HG03575 (cell line): ENCODE data around the gene WDR38.

Experiments used
- ATAC-seq: cut with Tn5 transposase; IDR thresholded peaks from one replicate; pipeline ENCODE4 v1.9.1; 2021; ENCODE audit not compliant: unreplicated experiment, insufficient number of reproducible peaks, low FRiP score; ENCODE audit errors: extremely low read depth

Gene WDR38

GRCh38 chr9:124855566-124855943 lies 2.3 kb downstream of the WDR38 start:
- ATAC-seq: no peak

GRCh38 chr9:124855944-124856765 lies 2.9 kb downstream of the WDR38 start:
- ATAC-seq: no peak

- ATAC-seq: no peak
These were observed 4.4 kb downstream of the WDR38 start for GRCh38 chr9:124857533-124858162.

DNA sequence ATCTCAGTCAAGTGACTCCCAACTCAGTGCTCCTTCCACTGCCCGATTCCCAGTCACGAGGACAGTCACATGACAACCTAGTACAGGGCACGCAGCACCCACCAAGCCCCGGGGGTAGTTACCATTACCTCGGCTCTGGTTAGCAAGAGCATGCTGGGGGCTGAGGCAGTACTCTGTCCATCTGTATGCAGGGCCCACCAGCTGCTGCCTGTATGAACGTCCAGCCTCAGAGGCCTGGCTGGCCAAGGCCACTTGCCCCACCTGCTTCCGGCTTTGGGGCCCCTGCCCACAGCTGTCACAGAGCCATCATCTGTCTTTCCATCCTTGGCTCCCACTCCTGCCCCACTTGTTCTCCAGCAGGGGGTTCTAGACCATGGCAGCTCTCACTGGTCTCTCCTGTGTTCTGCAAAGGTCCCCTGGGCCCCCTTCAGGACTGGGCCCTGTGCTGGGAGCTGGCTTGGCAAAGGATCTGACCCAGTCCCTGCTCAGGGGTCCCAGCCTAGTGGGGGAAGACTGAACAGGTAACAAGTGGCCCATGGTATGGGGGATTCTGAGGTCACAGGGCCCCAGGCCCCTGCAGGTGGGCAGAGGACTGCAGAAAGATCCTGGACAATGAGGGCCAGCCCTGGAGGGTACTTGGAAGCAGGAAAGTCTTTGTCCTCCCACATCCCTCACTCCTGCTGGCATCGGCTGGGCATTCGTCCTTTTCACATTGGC lies 5.2 kb downstream of the WDR38 start:
- ATAC-seq: no peak

DNA sequence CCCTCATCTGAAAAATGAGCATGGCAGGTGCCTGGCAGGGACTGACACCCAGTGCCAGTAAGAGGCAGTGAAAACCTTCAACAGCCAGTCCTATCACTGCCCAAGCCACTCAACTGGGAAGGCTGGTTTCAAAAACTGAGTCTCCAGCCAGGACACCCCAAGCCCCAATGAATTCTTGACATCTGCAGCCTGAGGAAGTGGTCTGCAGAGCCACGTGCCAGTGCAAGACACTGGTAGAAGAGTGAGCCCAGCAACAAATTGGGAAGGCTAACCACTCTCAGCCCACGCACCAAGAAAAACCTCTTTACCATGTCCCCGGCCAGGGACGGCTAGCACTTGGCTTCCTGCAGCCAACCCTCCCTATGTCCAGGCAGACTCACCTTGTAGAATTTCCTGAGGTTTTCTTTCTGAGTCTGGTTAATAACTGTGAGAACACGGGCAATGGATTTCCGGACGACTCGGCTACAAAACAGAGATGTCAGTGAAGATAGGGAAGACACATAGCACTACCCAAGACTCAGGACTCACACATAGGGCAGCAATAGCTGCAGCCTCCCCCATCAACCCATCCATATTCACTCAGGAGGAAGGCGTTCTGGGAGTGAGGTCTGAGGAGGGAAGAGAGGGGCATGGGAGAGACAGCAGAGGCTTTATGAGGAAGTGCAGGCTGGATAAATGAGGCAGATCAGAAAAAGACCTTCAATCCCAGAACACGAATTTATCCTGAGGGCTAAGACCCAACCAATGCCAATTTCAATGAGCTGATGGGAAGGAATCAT lies 6.7 kb downstream of the WDR38 start:
- ATAC-seq: no peak

DNA sequence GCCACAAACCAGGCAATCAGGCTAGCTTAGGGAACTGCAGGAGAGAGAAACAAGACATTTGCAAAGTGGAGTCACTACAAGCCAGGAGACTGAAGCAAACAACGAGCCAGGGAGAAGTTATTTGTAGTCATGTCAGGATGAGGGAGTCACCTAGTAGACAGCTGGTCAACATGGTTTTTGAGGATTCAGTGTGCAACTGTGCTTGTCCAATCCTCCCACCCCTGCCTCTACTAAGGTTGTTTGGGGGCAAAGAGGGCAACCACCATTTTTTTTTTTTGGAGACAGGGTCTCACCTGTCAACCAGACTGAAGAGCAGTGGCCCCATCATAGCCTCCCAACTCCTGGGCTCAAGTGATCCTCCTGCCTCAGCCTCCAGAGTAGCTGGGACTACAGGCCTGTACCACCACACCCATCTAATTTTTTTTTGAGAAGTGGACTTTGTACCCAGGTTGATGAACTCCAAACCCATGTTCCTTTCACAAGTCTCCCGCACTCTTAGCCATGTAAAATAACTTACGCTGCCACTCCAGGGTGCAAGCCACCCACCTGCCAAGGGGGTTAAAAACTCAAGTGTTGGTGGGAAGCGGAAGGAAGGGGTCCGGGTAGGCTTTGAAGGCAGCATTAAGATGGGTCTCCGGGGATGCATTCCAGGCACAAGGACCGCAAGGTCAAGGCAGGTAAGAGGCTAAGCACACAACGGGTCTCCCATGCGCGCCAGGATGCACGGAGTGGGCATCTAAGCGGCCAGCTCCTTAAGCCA lies 7.5 kb downstream of the WDR38 start:
- no peak for ATAC-seq

GRCh38 chr9:124861342-124862229 lies 8.3 kb downstream of the WDR38 start, which contains the start of the genes ARPC5L and RPL35:
Gene ARPC5L, plus strand, starts transcription at chr9:124862130. Its CDS starts 7,161 bp downstream, at chr9:124869291.
Gene RPL35, minus strand, starts transcription at chr9:124861957. Its CDS starts 45 bp downstream, at chr9:124861912.
- ATAC-seq: peak; percentile 45

- ATAC-seq: no peak
These were observed 10.2 kb downstream of the WDR38 start for GRCh38 chr9:124863371-124863871.

DNA sequence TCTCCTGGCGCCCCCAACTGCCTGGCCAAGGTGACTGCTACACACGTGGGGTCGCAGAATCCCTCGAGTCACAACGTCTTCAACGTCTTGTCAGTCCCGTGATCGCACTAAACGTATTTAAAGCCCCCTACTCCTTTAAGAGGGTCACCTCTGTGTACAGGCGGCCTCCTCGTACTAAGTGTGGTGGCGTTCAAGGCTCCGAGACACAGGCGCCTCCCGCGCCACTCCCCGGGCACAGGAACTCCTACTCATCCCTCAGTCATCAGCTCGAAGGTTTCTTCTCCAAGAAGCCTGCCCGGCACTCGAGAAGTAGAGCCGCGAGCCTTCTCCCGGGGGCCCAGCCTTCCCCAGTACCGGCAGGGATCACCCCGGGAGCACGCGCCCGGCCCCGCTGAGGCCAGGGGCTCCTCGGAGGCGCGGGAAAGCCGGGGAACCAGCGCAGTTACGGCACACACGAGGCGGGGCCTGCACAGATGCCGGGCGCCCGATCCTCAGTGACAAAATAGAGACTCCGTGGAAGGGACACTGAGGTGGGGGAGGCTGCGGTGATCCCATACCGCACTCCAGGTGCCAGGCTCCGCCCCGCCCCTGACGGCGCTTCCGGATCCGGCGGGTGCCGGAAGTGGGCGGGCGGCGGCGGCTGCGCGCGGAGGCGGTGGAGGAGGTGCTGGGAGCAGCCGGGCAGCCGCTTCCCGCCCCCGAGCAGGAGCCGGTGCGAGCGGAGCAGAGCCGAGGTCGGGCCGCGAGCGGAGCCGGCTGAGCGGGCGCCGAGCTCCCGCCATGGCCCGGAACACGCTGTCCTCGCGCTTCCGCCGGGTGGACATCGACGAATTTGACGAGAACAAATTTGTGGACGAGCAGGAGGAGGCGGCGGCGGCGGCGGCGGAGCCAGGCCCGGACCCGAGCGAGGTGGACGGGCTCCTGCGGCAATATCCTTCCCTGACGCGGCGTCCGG lies 15.5 kb downstream of the WDR38 start:
- no peak for ATAC-seq

DNA sequence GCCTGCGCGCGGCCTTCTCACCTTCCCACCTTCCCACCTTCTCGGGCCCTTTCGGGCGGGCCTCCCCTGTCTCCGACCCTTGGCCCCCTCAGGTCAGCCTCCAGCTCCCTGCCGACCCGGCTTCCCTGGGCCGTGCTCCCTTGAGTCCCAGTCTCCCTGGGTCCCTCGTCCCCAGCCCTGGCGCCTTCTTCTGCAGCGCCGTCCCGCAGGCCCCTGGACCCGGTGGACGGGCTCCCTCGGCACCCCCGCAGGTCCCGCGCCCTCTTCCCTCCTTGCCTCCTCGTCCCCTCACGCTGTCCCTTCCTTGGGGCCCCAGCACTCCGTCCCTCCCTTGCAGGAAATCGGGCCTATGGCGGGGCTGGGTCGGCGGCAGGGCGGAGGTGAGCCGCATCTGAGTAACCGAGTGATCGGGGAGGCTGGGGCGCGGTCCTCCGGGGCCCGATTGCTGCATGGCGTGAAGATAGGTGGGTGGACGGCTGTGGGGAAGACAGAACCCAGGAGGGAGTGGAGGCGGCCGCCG lies 16.3 kb downstream of the WDR38 start:
- no peak for ATAC-seq

- no peak for ATAC-seq
These were observed 16.8 kb downstream of the WDR38 start for GRCh38 chr9:124869986-124870560.

- no peak for ATAC-seq
These were observed 17.5 kb downstream of the WDR38 start for GRCh38 chr9:124870723-124871122.

GRCh38 chr9:124871156-124871561 lies 17.9 kb downstream of the WDR38 start:
- ATAC-seq: no peak

DNA sequence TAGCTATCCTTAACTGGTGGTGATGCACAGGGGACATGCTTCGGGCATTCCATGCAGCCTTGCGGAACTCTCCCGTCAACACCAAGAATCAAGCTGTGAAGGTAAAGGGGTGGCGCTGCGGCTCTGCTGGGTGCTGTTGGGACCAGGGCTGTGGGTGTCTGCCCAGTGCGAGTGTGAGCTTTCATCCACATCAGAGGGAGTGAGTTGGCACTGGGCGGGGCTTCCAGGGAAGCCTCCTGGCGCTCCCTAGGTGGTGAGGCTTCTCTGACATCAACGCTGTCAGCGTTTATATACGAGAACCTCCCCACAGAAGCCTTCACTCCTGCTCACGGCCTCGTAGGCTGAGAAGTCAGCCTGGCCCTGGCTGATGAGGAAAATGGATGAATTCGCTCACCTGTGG lies 20.4 kb downstream of the WDR38 start:
- no peak for ATAC-seq

DNA sequence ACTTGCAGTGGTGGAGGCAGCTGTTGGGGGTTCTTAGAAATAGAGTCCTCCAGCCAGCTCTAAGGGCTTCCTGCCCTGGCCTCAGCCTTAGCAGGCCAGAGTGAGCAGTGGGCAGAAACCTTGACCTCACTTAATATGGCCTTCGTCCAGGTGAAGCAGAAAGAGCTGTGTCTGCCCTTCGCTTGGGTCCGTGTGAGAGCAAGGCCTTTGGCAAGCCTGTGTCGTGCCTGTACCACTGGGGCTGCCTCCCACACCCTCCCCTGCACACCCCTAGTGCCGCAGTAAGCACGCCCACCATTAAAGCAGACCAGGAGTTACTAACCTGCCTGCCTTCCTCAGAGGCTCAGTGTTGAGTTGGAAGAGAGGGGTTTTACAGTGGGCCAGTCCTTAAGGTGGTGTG lies 22.2 kb downstream of the WDR38 start:
- no peak for ATAC-seq
